Testis (tissue), 3 donors: ENCODE measurements around the gene BLM. TPM values are rescaled to one million over a fixed set of nuclear protein-coding genes. Genes with fewer than 3 reads are reported as not detected.

Experiments used
- DNase-seq: peaks from one replicate; pipeline ENCODE4 v3.0.0-alpha.2; 2019
- H3K27ac ChIP-seq, 2 donors: fragments of 200-600 bp; sonication (generic); one replicate each; pipeline ENCODE4 v1.5.1; 2019
- H3K27me3 ChIP-seq: fragments of 200-600 bp; sonication (generic); one replicate; pipeline ENCODE4 v1.5.1; 2019
- H3K36me3 ChIP-seq: fragments of 200-600 bp; sonication (generic); one replicate; pipeline ENCODE4 v1.5.1; 2017; ENCODE audit warnings: low read depth; ENCODE audit errors: missing control alignments
- H3K4me1 ChIP-seq: fragments of 200-600 bp; sonication (generic); one replicate; pipeline ENCODE4 v1.5.1; 2019
- H3K4me3 ChIP-seq, 2 donors: fragments of 200-600 bp; sonication (generic); one replicate each; pipeline ENCODE4 v1.5.1; 2017 to 2019
- H3K9me3 ChIP-seq: fragments of 200-600 bp; sonication (generic); one replicate; pipeline ENCODE4 v1.5.1; 2017
- POLR2A ChIP-seq: fragments of 450-650 bp; IDR thresholded peaks from one replicate; pipeline ENCODE4 v1.6.1; 2017; ENCODE audit warnings: antibody characterized with exemption, mild to moderate bottlenecking, moderate library complexity
- WGBS, 2 donors: methylation state at CpG; one replicate each; pipeline ENCODE4 v1.1.5; 2018; 5-methylcytosine and 5-hydroxymethylcytosine counted together
- intact Hi-C: fragments of 100-400 bp; cut with DNase I; formaldehyde crosslinking; loops from one replicate; pipeline ENCODE4 v1.15.1; 2023; ENCODE audit warnings: low total_unique reads
- polyA plus RNA-seq: library from polyadenylated mRNA; stranded (reverse); fragments of 350-450 nt; fragmentation: Illumina TruSeq; extraction: RNeasy Lipid Tissue Mini Kit (QIAGEN cat#74804); gene quantifications from one replicate; pipeline ENCODE4 v1.2.3, GENCODE V29; 2014; ENCODE audit warnings: low read depth, low replicate concordance; ENCODE audit not compliant: insufficient read depth
- total RNA-seq, 2 donors: library from RNA; depleted of rRNA; stranded (reverse); fragments of >200 nt; gene quantifications; one replicate each; pipeline ENCODE4 v1.2.3, GENCODE V29; 2016
- TF ChIP-seq, protein P1 (sequence below), 3 experiments: fragments of 450-650 bp in 2 of 3; fragments of 200-600 bp in 1 of 3; sonication (generic) in 1 of 3; IDR thresholded peaks; one replicate each; pipeline ENCODE4 v1.5.1; 2016 to 2019; ENCODE audit warnings: antibody characterized with exemption in 3 of 3, mild to moderate bottlenecking in 2 of 3, moderate library complexity in 1 of 3

Gene BLM
- total and polyA plus RNA-seq, 3 donors from 2014 or later = 5.8 to 6.7 (median 5.9) TPM

DNA sequence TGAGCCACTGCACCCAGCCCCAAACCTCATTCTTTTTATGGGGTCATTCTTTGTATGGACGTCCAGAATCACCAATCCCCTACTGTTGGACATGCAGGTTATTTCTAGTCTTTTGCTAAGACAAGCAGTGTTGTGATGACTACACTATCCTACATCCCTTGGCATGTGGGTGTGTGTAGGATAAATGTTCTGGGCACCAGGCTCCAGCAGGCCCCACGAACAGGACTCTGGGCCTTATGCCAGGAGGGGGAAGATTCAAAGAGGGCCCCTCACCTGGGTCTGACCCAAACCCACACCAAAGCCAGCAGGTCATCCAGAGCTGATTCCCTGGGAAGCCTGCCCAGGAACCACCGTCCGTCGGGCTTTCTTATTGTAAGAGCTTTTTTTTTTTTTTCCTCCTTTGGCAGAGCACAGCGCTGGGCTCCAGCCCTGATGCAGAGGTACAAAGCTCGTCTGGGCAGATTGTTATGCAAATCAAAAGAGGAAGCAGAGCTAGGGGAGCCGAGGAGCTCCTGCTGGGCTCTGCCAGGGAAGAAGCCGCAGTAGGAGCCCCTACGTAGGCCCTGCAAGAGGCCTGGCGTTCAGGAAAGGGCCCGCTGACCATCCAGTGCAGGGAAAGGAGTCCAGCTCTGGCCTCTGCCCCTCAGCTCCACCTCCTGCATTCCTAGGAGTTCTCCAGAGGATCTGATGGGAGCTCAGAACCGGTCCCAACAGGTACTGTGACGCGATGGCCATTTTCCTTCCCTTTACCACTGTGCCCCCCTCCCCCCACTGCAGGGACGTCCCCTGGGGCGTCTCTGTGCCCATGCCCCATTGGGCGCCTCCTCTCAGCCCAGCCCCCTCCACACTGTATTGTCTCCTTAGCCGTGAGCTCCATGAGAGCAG lies 122.3 kb downstream of the BLM start:
- DNase-seq = no peak
- Histone ChIP-seq H3K36me3 (no peaks in the 10 kb centered on the region), H3K27ac (no peak overlapping the region), H3K4me1 (no peaks in the 10 kb centered on the region), H3K9me3 (no peaks in the 10 kb centered on the region), H3K4me3 (no peak overlapping the region), H3K27me3 (no peaks in the 10 kb centered on the region)
- WGBS, 2 donors = 72 to 75% methylated on average over 15 to 19 of the region's 19 CpGs
- intact Hi-C loops = no loop called here
- TF ChIP-seq POLR2A = no peak
- TF ChIP-seq, protein P1, sequence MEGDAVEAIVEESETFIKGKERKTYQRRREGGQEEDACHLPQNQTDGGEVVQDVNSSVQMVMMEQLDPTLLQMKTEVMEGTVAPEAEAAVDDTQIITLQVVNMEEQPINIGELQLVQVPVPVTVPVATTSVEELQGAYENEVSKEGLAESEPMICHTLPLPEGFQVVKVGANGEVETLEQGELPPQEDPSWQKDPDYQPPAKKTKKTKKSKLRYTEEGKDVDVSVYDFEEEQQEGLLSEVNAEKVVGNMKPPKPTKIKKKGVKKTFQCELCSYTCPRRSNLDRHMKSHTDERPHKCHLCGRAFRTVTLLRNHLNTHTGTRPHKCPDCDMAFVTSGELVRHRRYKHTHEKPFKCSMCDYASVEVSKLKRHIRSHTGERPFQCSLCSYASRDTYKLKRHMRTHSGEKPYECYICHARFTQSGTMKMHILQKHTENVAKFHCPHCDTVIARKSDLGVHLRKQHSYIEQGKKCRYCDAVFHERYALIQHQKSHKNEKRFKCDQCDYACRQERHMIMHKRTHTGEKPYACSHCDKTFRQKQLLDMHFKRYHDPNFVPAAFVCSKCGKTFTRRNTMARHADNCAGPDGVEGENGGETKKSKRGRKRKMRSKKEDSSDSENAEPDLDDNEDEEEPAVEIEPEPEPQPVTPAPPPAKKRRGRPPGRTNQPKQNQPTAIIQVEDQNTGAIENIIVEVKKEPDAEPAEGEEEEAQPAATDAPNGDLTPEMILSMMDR (IDR thresholded peaks at IDR 0.05) = no peak

DNA sequence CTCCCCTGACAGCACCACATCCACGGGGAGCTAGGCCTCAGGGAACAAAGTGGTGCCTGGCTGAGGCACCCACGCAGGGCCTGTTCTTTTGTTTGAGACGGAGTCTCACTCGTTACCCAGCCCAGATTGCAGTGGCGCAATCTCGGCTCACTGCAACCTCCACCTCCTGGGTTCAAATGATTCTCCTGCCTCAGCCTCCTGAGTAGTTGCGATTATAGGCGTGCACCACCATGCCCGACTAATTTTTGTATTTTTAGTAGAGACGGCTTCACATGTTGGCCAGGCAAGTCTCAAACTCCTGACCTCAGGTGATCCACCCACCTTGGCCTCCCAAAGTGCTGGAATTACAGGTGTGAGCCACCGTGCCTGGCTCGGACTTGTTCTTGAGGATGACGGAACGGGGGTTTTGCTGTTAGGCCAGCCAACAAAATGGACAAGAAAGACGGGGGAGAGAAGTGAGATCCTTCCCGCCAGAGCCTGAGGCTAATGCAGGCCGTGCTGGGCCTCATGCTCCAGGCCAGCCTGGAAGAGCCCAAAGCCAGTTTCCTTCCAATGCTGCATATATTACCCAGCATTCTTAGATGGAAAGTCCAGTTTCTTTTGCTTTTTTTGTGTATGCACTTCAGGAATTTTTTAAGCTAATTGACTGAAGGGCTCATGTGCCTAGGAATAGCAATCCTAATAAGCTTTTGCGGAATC lies 123.2 kb downstream of the BLM start:
- no peaks in the 10 kb centered on the region for H3K4me1 ChIP-seq
- 94 to 95% methylated on average over 18 of the region's 18 CpGs for WGBS, 2 donors
- intact Hi-C loops = no loop called here
- no peak overlapping the region for H3K4me3 ChIP-seq
- no peaks in the 10 kb centered on the region for H3K27me3 ChIP-seq
- H3K9me3 ChIP-seq = no peaks in the 10 kb centered on the region
- no peaks in the 10 kb centered on the region for H3K36me3 ChIP-seq
- no peak overlapping the region for H3K27ac ChIP-seq
- DNase-seq = no peak
- no peak for TF ChIP-seq POLR2A
- TF ChIP-seq, protein P1 (IDR thresholded peaks at IDR 0.05) = no peak

DNA sequence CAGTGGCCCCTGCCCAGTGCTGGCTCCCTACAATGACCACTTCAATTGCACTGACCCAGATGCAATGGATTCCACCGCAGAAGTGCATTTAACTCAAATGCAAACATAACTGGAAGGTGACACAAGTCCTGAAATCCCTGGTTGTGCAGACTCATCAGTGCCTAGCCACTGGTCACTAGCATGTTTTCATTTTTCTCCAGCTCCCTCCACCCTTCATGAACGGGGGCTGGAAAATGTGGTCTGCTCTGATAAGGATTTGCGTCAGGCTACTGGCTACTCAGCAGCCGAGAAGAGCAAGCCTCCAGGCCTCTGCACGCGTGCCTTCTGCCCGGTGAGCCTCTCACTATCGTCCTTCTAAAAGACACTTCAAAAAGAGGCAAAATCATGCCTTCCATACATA lies 123.8 kb downstream of the BLM start:
- no peak for TF ChIP-seq POLR2A
- TF ChIP-seq, protein P1 (IDR thresholded peaks at IDR 0.05) = no peak
- intact Hi-C loops = no loop called here
- Histone ChIP-seq H3K4me3 (no peak overlapping the region), H3K27ac (no peak overlapping the region), H3K9me3 (no peaks in the 10 kb centered on the region), H3K27me3 (no peaks in the 10 kb centered on the region), H3K4me1 (no peaks in the 10 kb centered on the region), H3K36me3 (no peaks in the 10 kb centered on the region)
- no peak for DNase-seq
- WGBS, 2 donors = 86 to 87% methylated on average over 8 of the region's 8 CpGs

DNA sequence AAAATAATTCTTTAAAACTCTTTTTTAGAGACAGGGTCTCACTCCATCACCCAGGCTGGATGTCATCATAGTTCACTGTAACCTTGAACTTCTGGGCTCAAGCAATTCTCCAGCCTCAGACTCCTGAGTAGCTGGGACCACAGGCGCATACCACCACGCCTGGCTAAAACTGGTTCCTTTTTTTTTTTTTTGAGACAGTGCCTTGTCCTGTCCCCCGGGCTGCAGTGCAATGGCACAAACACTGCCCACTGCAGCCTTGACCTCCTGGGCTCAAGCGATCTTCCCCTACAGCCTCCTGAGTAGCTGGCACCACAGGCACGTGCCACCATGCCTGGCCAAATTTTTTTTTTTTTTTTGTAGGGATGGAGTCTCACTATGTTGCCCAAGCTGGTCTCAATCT lies 127.5 kb downstream of the BLM start:
- no peak overlapping the region for H3K4me3 ChIP-seq
- no peak for DNase-seq
- intact Hi-C loops = no loop called here
- no peaks in the 10 kb centered on the region for H3K9me3 ChIP-seq
- TF ChIP-seq POLR2A = no peak
- TF ChIP-seq, protein P1 (IDR thresholded peaks at IDR 0.05) = no peak
- H3K27me3 ChIP-seq = no peaks in the 10 kb centered on the region
- H3K4me1 ChIP-seq = no peaks in the 10 kb centered on the region
- H3K27ac ChIP-seq = no peak overlapping the region
- 72 to 80% methylated on average over 5 of the region's 5 CpGs for WGBS, 2 donors
- no peaks in the 10 kb centered on the region for H3K36me3 ChIP-seq
